ENCODE data around the gene FAM236C. TPM values are rescaled to one million over a fixed set of nuclear protein-coding genes. Genes with fewer than 3 reads are reported as not detected.
"Not testable (repeated sequence)": the region's sequence is repeated elsewhere in the genome, so short reads cannot be mapped to it uniquely, and the experiment has no call there.

The FAM236C gene
- total RNA-seq (2022) (not detected in 2 replicates), Bru-seq, nascent RNA (not detected), BruChase-seq, experiment 1, labeled RNA remaining after a 6-hour chase (not detected), BruChase-seq, experiment 2, labeled RNA remaining after a 2-hour chase (not detected)
- long read RNA-seq: 0 reads

GRCh38 chrX:72912315-72912714, at the start of gene FAM236C:
FAM236C (plus strand) TSS chrX:72912615; CDS start chrX:72912715, 100 bp downstream.
- intact Hi-C loops (cut with micrococcal nuclease; ENCODE audit: unreplicated experiment); DNase-seq; BruUV-seq (replicated peaks); H3K36me3 Mint-ChIP-seq (ENCODE audit: insufficient read depth, unreplicated experiment); H3K27ac Mint-ChIP-seq (ENCODE audit: unreplicated experiment); H3K4me3 Mint-ChIP-seq (ENCODE audit: low read depth, unreplicated experiment); H3K9me3 Mint-ChIP-seq (ENCODE audit: low read depth, unreplicated experiment); H3K27me3 Mint-ChIP-seq (ENCODE audit: unreplicated experiment); H3K4me1 Mint-ChIP-seq (ENCODE audit: low read depth, unreplicated experiment); CTCF ChIA-PET: not testable (repeated sequence)

DNA sequence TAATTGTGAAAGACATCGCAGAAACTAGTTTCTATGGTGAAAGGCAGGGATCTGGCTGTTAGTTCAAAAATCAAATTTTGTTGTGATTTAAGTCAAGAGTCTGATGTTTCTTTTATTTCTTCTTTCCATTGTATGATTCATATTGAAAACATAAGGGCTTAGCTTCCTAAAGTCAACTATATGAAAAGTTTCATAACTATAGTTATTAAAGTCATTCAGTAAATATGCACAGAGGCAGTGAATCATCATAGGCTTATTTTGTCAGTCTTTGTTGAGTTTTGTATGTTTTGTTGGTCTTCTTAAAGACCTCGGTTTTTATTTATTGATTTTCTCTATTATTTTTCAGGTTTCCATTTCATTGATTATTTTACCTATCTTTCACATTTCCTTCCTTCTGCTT, 29.5 kb upstream of the FAM236C start:
- H3K4me1 Mint-ChIP-seq (ENCODE audit: low read depth, unreplicated experiment); intact Hi-C loops (cut with micrococcal nuclease; ENCODE audit: unreplicated experiment); BruUV-seq (replicated peaks); DNase-seq; H3K9me3 Mint-ChIP-seq (ENCODE audit: low read depth, unreplicated experiment); H3K36me3 Mint-ChIP-seq (ENCODE audit: insufficient read depth, unreplicated experiment); H3K27ac Mint-ChIP-seq (ENCODE audit: unreplicated experiment); H3K4me3 Mint-ChIP-seq (ENCODE audit: low read depth, unreplicated experiment); CTCF ChIA-PET; H3K27me3 Mint-ChIP-seq (ENCODE audit: unreplicated experiment): not testable (repeated sequence)

- BruUV-seq (replicated peaks); H3K4me1 Mint-ChIP-seq (ENCODE audit: low read depth, unreplicated experiment); H3K27ac Mint-ChIP-seq (ENCODE audit: unreplicated experiment); H3K9me3 Mint-ChIP-seq (ENCODE audit: low read depth, unreplicated experiment); DNase-seq; H3K36me3 Mint-ChIP-seq (ENCODE audit: insufficient read depth, unreplicated experiment); H3K4me3 Mint-ChIP-seq (ENCODE audit: low read depth, unreplicated experiment); CTCF ChIA-PET; H3K27me3 Mint-ChIP-seq (ENCODE audit: unreplicated experiment); intact Hi-C loops (cut with micrococcal nuclease; ENCODE audit: unreplicated experiment): not testable (repeated sequence)
These were observed 22.7 kb upstream of the FAM236C start for GRCh38 chrX:72889740-72890139.

DNA sequence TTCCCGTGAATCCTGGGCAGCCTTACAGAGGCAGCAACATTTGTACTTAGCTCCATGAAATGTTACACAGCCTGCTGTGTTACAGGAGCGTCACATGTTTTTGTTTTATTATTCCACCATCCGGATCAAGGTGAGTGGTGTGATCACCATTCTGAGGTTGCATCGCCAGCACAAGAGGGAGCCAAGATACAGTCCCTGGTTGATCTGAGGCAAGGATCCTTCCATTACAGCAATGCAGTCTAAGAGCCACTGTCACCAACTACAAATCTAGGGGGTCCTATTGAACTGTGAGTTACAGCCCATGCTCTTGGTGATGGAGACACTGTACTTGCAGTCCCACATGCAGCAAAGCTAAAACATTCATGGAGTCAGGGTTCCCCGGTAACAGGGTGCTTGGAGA, 3.7 kb downstream of the FAM236C start:
- H3K4me1 Mint-ChIP-seq (ENCODE audit: low read depth, unreplicated experiment); H3K4me3 Mint-ChIP-seq (ENCODE audit: low read depth, unreplicated experiment); H3K9me3 Mint-ChIP-seq (ENCODE audit: low read depth, unreplicated experiment); H3K27ac Mint-ChIP-seq (ENCODE audit: unreplicated experiment); CTCF ChIA-PET; H3K27me3 Mint-ChIP-seq (ENCODE audit: unreplicated experiment); H3K36me3 Mint-ChIP-seq (ENCODE audit: insufficient read depth, unreplicated experiment); DNase-seq; intact Hi-C loops (cut with micrococcal nuclease; ENCODE audit: unreplicated experiment); BruUV-seq (replicated peaks): not testable (repeated sequence)

- H3K27ac Mint-ChIP-seq (ENCODE audit: unreplicated experiment); H3K9me3 Mint-ChIP-seq (ENCODE audit: low read depth, unreplicated experiment); H3K4me3 Mint-ChIP-seq (ENCODE audit: low read depth, unreplicated experiment); H3K27me3 Mint-ChIP-seq (ENCODE audit: unreplicated experiment); H3K36me3 Mint-ChIP-seq (ENCODE audit: insufficient read depth, unreplicated experiment); intact Hi-C loops (cut with micrococcal nuclease; ENCODE audit: unreplicated experiment); DNase-seq; BruUV-seq (replicated peaks); H3K4me1 Mint-ChIP-seq (ENCODE audit: low read depth, unreplicated experiment); CTCF ChIA-PET: not testable (repeated sequence)
These were observed 19.9 kb downstream of the FAM236C start for GRCh38 chrX:72932283-72932682.

- DNase-seq; H3K4me3 Mint-ChIP-seq (ENCODE audit: low read depth, unreplicated experiment); H3K27me3 Mint-ChIP-seq (ENCODE audit: unreplicated experiment); CTCF ChIA-PET; H3K36me3 Mint-ChIP-seq (ENCODE audit: insufficient read depth, unreplicated experiment); intact Hi-C loops (cut with micrococcal nuclease; ENCODE audit: unreplicated experiment); H3K27ac Mint-ChIP-seq (ENCODE audit: unreplicated experiment); H3K4me1 Mint-ChIP-seq (ENCODE audit: low read depth, unreplicated experiment); H3K9me3 Mint-ChIP-seq (ENCODE audit: low read depth, unreplicated experiment); BruUV-seq (replicated peaks): not testable (repeated sequence)
These were observed 24.0 kb downstream of the FAM236C start for GRCh38 chrX:72936455-72936854.

GRCh38 chrX:72936882-72937455, 24.6 kb downstream of the FAM236C start:
- H3K27me3 Mint-ChIP-seq (ENCODE audit: unreplicated experiment); BruUV-seq (replicated peaks); H3K4me3 Mint-ChIP-seq (ENCODE audit: low read depth, unreplicated experiment); intact Hi-C loops (cut with micrococcal nuclease; ENCODE audit: unreplicated experiment); H3K36me3 Mint-ChIP-seq (ENCODE audit: insufficient read depth, unreplicated experiment); CTCF ChIA-PET; H3K9me3 Mint-ChIP-seq (ENCODE audit: low read depth, unreplicated experiment); H3K4me1 Mint-ChIP-seq (ENCODE audit: low read depth, unreplicated experiment); DNase-seq; H3K27ac Mint-ChIP-seq (ENCODE audit: unreplicated experiment): not testable (repeated sequence)

DNA sequence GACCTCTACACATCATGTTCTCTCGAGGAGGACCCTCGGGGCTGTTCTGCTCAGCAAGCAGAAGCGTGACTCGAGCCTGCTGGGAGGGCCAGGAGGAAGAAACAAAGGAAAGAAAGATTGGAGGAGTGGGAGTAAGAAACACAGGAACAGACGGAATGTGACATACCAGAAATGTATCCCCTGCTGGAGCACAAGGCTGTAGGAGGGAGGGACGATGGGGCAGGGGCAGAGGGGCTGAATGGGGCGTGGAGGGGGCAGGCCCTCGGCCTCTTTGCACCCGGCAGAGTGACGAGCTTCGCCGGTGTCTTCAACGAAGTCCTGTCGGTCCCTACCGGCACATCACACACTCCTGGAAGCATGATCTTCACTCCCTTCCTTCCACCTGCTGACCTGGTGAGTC, 25.5 kb downstream of the FAM236C start, which contains the start of gene FAM236A:
FAM236A (plus strand) TSS at position 301 of the 400 bp plus-strand sequence; CDS start at position 358, 57 bp downstream.
- DNase-seq; intact Hi-C loops (cut with micrococcal nuclease; ENCODE audit: unreplicated experiment); H3K27me3 Mint-ChIP-seq (ENCODE audit: unreplicated experiment); H3K9me3 Mint-ChIP-seq (ENCODE audit: low read depth, unreplicated experiment); H3K4me1 Mint-ChIP-seq (ENCODE audit: low read depth, unreplicated experiment); H3K27ac Mint-ChIP-seq (ENCODE audit: unreplicated experiment); BruUV-seq (replicated peaks); H3K4me3 Mint-ChIP-seq (ENCODE audit: low read depth, unreplicated experiment); H3K36me3 Mint-ChIP-seq (ENCODE audit: insufficient read depth, unreplicated experiment); CTCF ChIA-PET: not testable (repeated sequence)

GRCh38 chrX:72942272-72942671, 29.9 kb downstream of the FAM236C start:
- H3K36me3 Mint-ChIP-seq (ENCODE audit: insufficient read depth, unreplicated experiment); BruUV-seq (replicated peaks); H3K9me3 Mint-ChIP-seq (ENCODE audit: low read depth, unreplicated experiment); intact Hi-C loops (cut with micrococcal nuclease; ENCODE audit: unreplicated experiment); H3K4me1 Mint-ChIP-seq (ENCODE audit: low read depth, unreplicated experiment); DNase-seq; H3K4me3 Mint-ChIP-seq (ENCODE audit: low read depth, unreplicated experiment); CTCF ChIA-PET; H3K27me3 Mint-ChIP-seq (ENCODE audit: unreplicated experiment); H3K27ac Mint-ChIP-seq (ENCODE audit: unreplicated experiment): not testable (repeated sequence)

GRCh38 chrX:72943035-72943818, 30.8 kb downstream of the FAM236C start:
- DNase-seq; H3K9me3 Mint-ChIP-seq (ENCODE audit: low read depth, unreplicated experiment); intact Hi-C loops (cut with micrococcal nuclease; ENCODE audit: unreplicated experiment); H3K27me3 Mint-ChIP-seq (ENCODE audit: unreplicated experiment); BruUV-seq (replicated peaks); H3K4me3 Mint-ChIP-seq (ENCODE audit: low read depth, unreplicated experiment); CTCF ChIA-PET; H3K36me3 Mint-ChIP-seq (ENCODE audit: insufficient read depth, unreplicated experiment); H3K27ac Mint-ChIP-seq (ENCODE audit: unreplicated experiment); H3K4me1 Mint-ChIP-seq (ENCODE audit: low read depth, unreplicated experiment): not testable (repeated sequence)

Measured in Calu3 (cell line).